BLaER1 (cell line): ENCODE results near the gene NFE2L3.
A peak's percentile ranks its signal among the peaks of the same experiment; 100 is the strongest.
"Not testable (repeated sequence)": the region's sequence is repeated elsewhere in the genome, so short reads cannot be mapped to it uniquely, and the experiment has no call there.

ENCODE experiments used
- H3K27ac ChIP-seq: shearing (Covaris generic); formaldehyde crosslinking; 2 replicates; pipeline ENCODE4 v1.8.1; 2022
- H3K27me3 ChIP-seq: shearing (Covaris generic); formaldehyde crosslinking; 2 replicates; pipeline ENCODE4 v1.8.1; 2022
- H3K36me3 ChIP-seq: shearing (Covaris generic); formaldehyde crosslinking; 2 replicates; pipeline ENCODE4 v1.8.1; 2022
- H3K4me1 ChIP-seq: shearing (Covaris generic); formaldehyde crosslinking; 2 replicates; pipeline ENCODE4 v1.8.1; 2022
- H3K4me2 ChIP-seq: shearing (Covaris generic); formaldehyde crosslinking; 2 replicates; pipeline ENCODE4 v1.8.1; 2022
- H3K4me3 ChIP-seq: shearing (Covaris generic); formaldehyde crosslinking; 2 replicates; pipeline ENCODE4 v1.8.1; 2022
- H3K9ac ChIP-seq: shearing (Covaris generic); formaldehyde crosslinking; 2 replicates; pipeline ENCODE4 v1.8.1; 2022
- H3K9me3 ChIP-seq: shearing (Covaris generic); formaldehyde crosslinking; 2 replicates; pipeline ENCODE4 v1.8.1; 2022
- H4K20me1 ChIP-seq: shearing (Covaris generic); formaldehyde crosslinking; 2 replicates; pipeline ENCODE4 v1.8.1; 2022
- Cebpa-rat ChIP-seq: shearing (Covaris generic); IDR thresholded peaks from 2 replicates; pipeline ENCODE4 v1.8.1; 2022

NFE2L3 gene

DNA sequence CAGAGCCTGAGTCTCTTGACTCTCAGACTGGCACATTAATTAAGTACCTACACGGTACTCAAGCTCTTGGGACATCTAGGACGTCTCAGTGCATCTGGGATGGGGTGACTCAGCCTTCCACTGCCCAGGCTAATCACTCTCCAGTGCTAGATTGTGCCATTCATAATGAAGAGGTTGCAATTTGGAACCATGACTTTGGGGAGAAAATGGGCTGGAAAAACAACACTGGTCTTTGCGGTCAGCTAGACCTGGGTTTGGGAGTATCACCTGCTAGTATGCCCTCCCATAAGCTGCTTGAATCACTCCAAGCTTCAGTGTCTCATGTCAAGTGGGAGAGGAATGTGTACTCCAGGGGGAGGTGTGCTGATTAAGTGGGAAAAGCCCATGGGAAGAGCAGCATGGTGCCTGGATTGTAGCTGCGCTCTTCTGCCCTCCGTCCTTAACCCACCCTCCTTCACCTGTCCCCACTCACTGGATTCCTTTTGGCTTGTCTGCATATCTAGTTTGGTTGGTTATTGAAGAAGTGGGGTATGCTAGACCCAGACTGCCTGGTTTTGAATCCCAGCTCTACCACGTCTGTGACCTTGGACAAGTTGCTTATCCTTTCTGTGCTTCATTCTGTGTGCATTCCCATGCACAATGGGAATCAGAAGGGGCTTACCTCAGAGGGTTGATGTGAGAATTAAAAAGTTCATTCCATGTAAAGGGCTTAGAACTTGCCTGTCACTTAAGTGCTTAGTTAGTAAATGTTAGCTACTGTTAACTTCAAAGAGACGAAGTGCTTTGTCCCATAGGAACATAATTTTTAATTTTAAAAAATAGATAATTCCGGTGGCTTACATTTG is 3.8 kb downstream of the NFE2L3 start:
- H3K9me3 ChIP-seq, result no peaks in the 10 kb centered on the region
- H3K4me1 ChIP-seq, result peaks cover 78% of the 10 kb centered on the region
- H3K36me3 ChIP-seq, result peaks cover under 1% of the 10 kb centered on the region; the same call in 1 of the 2 replicates
- H3K9ac ChIP-seq, result peak overlapping the region; percentile 74
- H3K4me3 ChIP-seq, result peak overlapping the region; percentile 57
- no peaks in the 10 kb centered on the region for H3K27me3 ChIP-seq
- no peaks in the 10 kb centered on the region for H4K20me1 ChIP-seq
- peak overlapping the region; percentile 80 for H3K27ac ChIP-seq
- TF ChIP-seq Cebpa-rat, result no peak
- peak overlapping the region; percentile 94 for H3K4me2 ChIP-seq

DNA sequence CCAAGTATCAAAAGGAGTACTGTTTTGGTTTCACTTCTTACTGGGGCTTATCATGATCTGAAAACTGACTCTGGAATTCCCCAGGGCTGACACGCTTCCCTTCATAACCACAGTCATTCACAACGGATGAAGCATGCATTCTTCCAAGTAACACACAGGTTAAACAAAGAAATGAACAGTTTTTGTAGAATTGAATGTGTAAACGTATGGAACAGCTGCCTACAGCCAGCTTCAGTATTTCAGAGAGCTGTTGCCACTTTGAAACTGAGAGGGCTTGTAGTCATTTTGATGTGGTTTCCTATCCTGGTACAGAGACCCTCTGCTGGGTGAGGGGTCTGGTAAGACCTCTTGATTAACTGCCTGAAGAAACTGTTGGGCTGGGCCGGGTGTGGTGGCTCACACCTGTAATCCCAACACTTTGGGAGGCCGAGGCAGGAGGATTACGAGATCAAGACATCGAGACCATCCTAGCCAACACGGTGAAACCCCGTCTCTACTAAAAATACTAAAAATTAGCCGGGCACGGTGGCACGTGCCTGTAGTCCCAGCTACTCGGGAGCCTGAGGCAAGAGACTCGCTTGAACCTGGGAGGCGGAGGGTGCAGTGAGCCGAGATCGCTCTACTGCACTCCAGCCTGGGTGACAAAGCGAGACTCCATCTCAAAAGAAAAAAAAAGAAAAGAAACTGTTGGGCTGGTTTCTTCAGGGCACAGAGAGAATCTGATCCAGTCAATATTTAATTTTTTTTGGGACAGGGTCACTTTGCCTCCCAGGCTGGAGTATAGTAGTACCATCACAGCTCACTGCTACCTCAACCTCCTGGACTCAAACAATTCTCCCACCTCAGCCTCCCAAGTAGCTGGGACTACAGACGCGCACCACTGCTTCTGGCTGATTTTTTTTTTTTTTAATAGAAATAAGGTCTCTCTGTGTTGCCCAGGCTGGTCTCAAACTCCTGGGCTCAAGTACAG is 4.7 kb downstream of the NFE2L3 start:
- no peaks in the 10 kb centered on the region for H4K20me1 ChIP-seq
- peak overlapping the region; percentile 57 for H3K4me3 ChIP-seq
- TF ChIP-seq Cebpa-rat, result no peak
- peak overlapping the region; percentile 80 for H3K27ac ChIP-seq
- no peaks in the 10 kb centered on the region for H3K27me3 ChIP-seq
- H3K9me3 ChIP-seq, result no peaks in the 10 kb centered on the region
- peaks cover 71% of the 10 kb centered on the region for H3K4me1 ChIP-seq
- peaks cover 7% of the 10 kb centered on the region; the same call in 1 of the 2 replicates for H3K36me3 ChIP-seq
- peak overlapping the region; percentile 94 for H3K4me2 ChIP-seq
- peak overlapping the region; percentile 74 for H3K9ac ChIP-seq

DNA sequence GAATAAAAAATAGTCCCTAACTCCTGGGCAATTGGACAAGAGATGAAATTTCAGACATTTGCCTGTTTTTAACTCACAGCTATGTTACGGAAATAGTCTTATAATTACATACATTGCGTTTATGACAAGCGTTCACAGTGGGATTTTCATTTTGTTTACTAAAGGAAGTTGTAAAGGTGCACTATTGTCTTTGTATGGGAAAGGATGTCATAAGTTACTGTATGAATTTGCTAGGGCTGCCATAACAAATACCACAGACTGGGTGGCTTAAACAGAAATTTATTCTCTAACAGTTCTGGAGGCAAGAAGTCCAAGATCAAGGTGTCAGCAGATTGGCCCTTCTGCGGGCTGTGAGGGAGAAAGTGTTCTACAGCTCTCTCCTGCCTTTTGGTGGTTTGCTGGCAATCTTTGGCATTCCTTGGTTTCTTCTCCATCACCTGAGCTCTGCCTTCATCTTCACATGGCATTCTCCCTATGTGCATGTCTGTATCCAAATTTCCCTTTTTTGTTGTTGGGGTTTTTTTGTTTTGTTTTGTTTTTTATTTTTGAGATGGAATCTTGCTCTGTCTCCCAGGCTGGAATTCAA is 5.6 kb downstream of the NFE2L3 start:
- no peak for TF ChIP-seq Cebpa-rat
- no peaks in the 10 kb centered on the region for H4K20me1 ChIP-seq
- no peaks in the 10 kb centered on the region for H3K9me3 ChIP-seq
- H3K9ac ChIP-seq, result 0 out of 2 replicates have a peak overlapping the region, but pooled peaks have one; percentile 74
- no peaks in the 10 kb centered on the region for H3K27me3 ChIP-seq
- peak overlapping the region; percentile 80; the same call in 1 of the 2 replicates for H3K27ac ChIP-seq
- H3K4me3 ChIP-seq, result no peak overlapping the region; the same call in 1 of the 2 replicates
- peaks cover 7% of the 10 kb centered on the region; the same call in 1 of the 2 replicates for H3K36me3 ChIP-seq
- peak overlapping the region; percentile 94 for H3K4me2 ChIP-seq
- H3K4me1 ChIP-seq, result peaks cover 68% of the 10 kb centered on the region

DNA sequence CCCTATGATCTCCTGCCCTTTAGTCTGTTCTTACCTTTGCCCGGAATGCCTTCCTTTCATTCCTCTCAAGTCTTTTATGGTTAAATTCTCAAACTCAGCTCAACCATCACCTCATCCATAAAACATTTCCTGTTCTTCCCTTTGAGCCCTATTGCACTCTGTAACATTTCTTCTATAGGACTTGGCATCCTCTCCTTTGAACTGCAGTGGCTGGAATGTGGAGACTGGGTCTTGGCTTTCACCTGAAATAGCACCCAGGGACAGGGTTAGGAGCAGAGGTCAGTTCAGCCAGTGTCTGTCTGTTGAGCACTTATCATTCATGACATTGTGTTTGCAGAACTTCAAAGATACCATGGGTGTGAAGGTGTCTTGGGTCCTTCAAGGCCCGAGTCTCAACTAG is 7.2 kb downstream of the NFE2L3 start:
- Histone ChIP-seq H3K9me3 (no peaks in the 10 kb centered on the region), H3K4me2 (no peak overlapping the region), H4K20me1 (no peaks in the 10 kb centered on the region), H3K4me3 (no peak overlapping the region), H3K36me3 (peaks cover 7% of the 10 kb centered on the region; the same call in 1 of the 2 replicates), H3K27me3 (no peaks in the 10 kb centered on the region), H3K9ac (no peak overlapping the region), H3K27ac (no peak overlapping the region), H3K4me1 (peaks cover 51% of the 10 kb centered on the region)
- TF ChIP-seq Cebpa-rat, result no peak

DNA sequence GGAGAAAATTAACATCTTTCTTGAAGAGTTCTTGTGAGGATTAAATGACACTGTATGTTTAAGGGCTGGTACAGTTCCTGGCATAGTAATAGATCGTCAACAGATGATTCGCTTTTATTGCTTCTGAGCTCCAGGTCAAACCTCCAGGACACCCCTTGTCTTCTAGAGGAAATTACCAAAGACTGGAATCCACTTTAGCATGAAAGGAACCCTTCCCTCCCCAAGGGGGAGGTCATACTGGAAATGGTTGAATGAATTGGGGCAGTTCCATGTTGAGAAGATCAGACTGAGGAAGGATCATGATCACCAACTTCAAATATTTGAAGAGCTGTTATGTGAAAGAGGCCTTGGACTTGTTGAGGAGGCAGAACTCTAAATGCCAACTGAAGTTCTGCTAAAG is 8.9 kb downstream of the NFE2L3 start:
- Histone ChIP-seq H4K20me1 (peaks cover under 1% of the 10 kb centered on the region; the same call in 1 of the 2 replicates), H3K4me2 (no peak overlapping the region), H3K27me3 (no peaks in the 10 kb centered on the region), H3K27ac (no peak overlapping the region), H3K4me3 (no peak overlapping the region), H3K9ac (no peak overlapping the region), H3K4me1 (peaks cover 35% of the 10 kb centered on the region), H3K9me3 (no peaks in the 10 kb centered on the region), H3K36me3 (peaks cover 7% of the 10 kb centered on the region; the same call in 1 of the 2 replicates)
- TF ChIP-seq Cebpa-rat, result no peak

DNA sequence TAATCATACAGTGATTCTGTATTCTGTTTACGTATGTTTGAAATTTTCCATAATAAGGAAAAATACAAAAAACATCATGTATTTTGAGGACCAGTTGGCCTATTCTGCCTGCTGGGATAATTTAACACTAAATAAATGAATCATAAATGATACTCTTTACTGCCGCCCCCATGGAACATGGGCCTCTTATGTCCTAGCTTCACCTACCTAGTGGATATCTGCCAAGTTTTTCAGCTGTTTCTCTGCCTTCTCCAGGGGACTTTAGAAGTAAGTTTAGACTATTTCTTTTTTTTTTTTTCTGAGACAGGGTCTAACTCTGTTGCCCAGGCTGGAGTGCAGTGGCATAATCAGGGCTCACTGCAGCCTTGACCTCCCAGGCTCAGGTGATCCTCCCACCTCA is 10.4 kb downstream of the NFE2L3 start:
- H3K36me3 ChIP-seq, result peaks cover 13% of the 10 kb centered on the region
- no peak for TF ChIP-seq Cebpa-rat
- peaks cover 16% of the 10 kb centered on the region; the same call in 1 of the 2 replicates for H4K20me1 ChIP-seq
- no peak overlapping the region for H3K4me3 ChIP-seq
- H3K4me1 ChIP-seq, result peaks cover 20% of the 10 kb centered on the region
- no peaks in the 10 kb centered on the region for H3K9me3 ChIP-seq
- H3K27me3 ChIP-seq, result no peaks in the 10 kb centered on the region
- H3K4me2 ChIP-seq, result no peak overlapping the region
- no peak overlapping the region for H3K9ac ChIP-seq
- no peak overlapping the region for H3K27ac ChIP-seq

DNA sequence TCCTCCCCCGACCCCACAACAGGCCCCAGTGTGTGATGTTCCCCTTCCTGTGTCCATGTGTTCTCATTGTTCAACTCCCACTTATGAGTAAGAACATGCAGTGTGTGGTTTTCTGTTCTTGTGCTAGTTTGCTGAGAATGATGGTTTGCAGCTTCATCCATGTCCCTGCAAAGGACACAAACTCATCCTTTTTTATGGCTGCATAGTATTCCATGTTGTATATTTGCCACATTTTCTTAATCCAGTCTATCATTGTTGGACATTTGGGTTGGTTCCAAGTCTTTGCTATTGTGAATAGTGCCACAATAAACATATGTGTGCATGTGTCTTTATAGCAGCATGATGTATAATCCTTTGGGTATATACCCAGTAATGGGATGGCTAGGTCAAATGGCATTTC is 11.8 kb downstream of the NFE2L3 start:
- H3K4me1 ChIP-seq, H3K4me3 ChIP-seq, H3K27ac ChIP-seq: not testable (repeated sequence)

DNA sequence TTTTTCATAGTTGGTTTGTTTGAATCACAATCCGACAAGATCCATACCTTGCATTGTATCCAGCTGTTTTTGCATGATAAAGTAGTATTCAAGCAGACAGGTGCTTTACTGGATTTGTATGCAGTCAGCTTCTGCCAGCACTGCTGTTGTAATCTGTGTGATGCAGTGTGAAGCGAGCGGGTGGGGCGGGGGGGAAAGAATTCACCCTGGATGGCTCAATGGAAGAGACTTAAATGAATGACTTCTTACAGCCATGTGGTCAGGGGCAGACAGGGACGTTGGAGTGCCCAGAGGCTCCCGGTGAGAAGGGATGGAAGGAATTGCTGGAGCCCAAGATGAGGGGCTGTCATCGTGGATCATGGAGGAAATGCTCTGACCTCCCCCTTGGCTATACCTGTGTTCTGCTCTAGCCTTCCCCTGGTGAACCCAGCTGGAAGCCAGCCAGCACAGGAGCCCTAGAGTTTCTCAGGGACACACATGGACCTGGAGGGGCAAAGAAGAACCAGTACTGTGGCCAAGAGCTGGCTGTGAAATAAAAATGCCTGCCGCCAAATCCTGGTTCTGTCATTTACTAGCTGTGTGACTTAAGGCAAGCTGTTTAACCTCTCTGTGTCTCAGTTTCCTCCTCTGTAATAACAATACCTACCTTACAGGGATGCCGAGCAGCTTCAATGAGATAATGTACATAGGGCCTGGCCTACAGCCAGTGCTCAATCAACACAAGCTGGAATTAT is 14.1 kb downstream of the NFE2L3 start:
- TF ChIP-seq Cebpa-rat, result no peak
- Histone ChIP-seq H3K4me3 (no peak overlapping the region), H3K27ac (no peak overlapping the region), H3K36me3 (peaks cover 28% of the 10 kb centered on the region), H4K20me1 (peaks cover 16% of the 10 kb centered on the region), H3K4me1 (no peaks in the 10 kb centered on the region), H3K27me3 (no peaks in the 10 kb centered on the region), H3K4me2 (no peak overlapping the region), H3K9me3 (peaks cover under 1% of the 10 kb centered on the region; the same call in 1 of the 2 replicates), H3K9ac (no peak overlapping the region)

More for the DNA sequence above, 11.8 kb downstream of the NFE2L3 start:
- Histone ChIP-seq H4K20me1 (peaks cover 16% of the 10 kb centered on the region; the same call in 1 of the 2 replicates), H3K36me3 (peaks cover 13% of the 10 kb centered on the region)
- H3K9ac ChIP-seq, H3K27me3 ChIP-seq, H3K4me2 ChIP-seq, H3K9me3 ChIP-seq: not testable (repeated sequence)
